Stimulated activated naive B cell treated with anti-CD40 and anti-IgM and Interleukin-4, amounts not matched to agents 10 μg/mL and 1 μg/mL and 100 μg/mL, for 72 hours (primary cell): ENCODE data around the gene TMEM61.

ENCODE experiments used
- ATAC-seq, 2 donors: fragments of 150-1000 bp; cut with Tn5 transposase; replicated peaks; 2 replicates each; pipeline ENCODE4 v1.10.0; 2021; ENCODE audit warnings: moderate library complexity in 1 of 2
- DNase-seq: peaks from one replicate; pipeline ENCODE4 v3.0.0; 2021
- H3K27ac Mint-ChIP-seq: one replicate; pipeline ENCODE4 v1.8.0; 2022; ENCODE audit warnings: mild to moderate bottlenecking, mixed read lengths
- H3K27me3 Mint-ChIP-seq, 2 donors: one replicate each; pipeline ENCODE4 v1.8.0; 2022; ENCODE audit warnings: mixed read lengths in 2 of 2
- H3K36me3 Mint-ChIP-seq, 2 donors: one replicate each; pipeline ENCODE4 v1.8.0; 2022; ENCODE audit warnings: mixed read lengths in 2 of 2, mild to moderate bottlenecking in 1 of 2
- H3K4me1 Mint-ChIP-seq, 2 donors: one replicate each; pipeline ENCODE4 v1.8.0; 2022; ENCODE audit warnings: mixed read lengths in 2 of 2, mild to moderate bottlenecking in 1 of 2
- H3K4me3 Mint-ChIP-seq, 2 donors: one replicate each; pipeline ENCODE4 v1.8.0; 2022; ENCODE audit warnings: mild to moderate bottlenecking in 2 of 2, mixed read lengths in 2 of 2, moderate library complexity in 1 of 2
- H3K9me3 Mint-ChIP-seq, 2 donors: one replicate each; pipeline ENCODE4 v1.8.0; 2022; ENCODE audit warnings: mixed read lengths in 2 of 2, mild to moderate bottlenecking in 1 of 2

Gene TMEM61

GRCh38 chr1:54984131-54984842 is 3.9 kb downstream of the TMEM61 start:
- H3K36me3 Mint-ChIP-seq, result no peaks in the 10 kb centered on the region
- no peaks in the 10 kb centered on the region for H3K4me1 Mint-ChIP-seq
- H3K4me3 Mint-ChIP-seq, result no peak overlapping the region
- H3K9me3 Mint-ChIP-seq, result no peaks in the 10 kb centered on the region
- H3K27me3 Mint-ChIP-seq, result peaks cover 39 to 47% of the 10 kb centered on the region in 2 donors
- no peak for DNase-seq
- no peak overlapping the region for H3K27ac Mint-ChIP-seq
- no peak for ATAC-seq

DNA sequence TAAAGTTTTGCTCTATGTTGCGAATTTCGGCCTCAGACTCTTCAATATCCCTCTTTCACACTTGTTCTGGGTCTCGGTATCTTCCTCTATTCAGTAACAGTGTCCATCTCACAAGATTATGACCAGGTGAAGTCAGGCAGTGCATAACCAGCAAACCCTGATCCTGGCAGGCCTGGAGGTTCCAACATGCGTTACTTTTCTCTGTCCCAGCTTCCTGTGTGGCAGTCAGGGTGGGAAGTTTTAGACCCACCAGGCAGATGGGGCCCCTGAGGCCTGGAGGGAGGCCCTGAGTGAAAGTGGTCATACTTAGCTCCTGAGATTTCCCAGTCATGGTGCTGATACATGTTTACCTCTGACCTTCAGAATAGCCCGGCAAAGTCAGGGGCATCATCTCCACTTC is 5.1 kb downstream of the TMEM61 start:
- no peak for ATAC-seq
- peaks cover 32 to 37% of the 10 kb centered on the region in 2 donors for H3K27me3 Mint-ChIP-seq
- DNase-seq, result no peak

DNA sequence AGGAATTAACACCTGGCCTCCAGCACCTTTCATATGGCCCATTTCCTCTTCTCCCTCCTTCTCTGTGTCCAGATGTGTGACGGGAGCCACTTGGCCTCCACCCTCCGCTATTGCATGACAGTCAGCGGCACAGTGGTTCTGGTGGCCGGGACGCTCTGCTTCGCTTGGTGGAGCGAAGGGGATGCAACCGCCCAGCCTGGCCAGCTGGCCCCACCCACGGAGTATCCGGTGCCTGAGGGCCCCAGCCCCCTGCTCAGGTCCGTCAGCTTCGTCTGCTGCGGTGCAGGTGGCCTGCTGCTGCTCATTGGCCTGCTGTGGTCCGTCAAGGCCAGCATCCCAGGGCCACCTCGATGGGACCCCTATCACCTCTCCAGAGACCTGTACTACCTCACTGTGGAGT is 5.6 kb downstream of the TMEM61 start:
- ATAC-seq, result no peak
- Mint-ChIP-seq H3K9me3 (no peaks in the 10 kb centered on the region), H3K36me3 (no peaks in the 10 kb centered on the region), H3K4me1 (no peaks in the 10 kb centered on the region), H3K4me3 (no peak overlapping the region), H3K27ac (no peak overlapping the region), H3K27me3 (peaks cover 31 to 34% of the 10 kb centered on the region in 2 donors)
- DNase-seq, result no peak

More for the DNA sequence above, 5.1 kb downstream of the TMEM61 start:
- Mint-ChIP-seq H3K36me3 (no peaks in the 10 kb centered on the region), H3K9me3 (no peaks in the 10 kb centered on the region), H3K27ac (no peak overlapping the region), H3K4me1 (no peaks in the 10 kb centered on the region), H3K4me3 (no peak overlapping the region)

DNA sequence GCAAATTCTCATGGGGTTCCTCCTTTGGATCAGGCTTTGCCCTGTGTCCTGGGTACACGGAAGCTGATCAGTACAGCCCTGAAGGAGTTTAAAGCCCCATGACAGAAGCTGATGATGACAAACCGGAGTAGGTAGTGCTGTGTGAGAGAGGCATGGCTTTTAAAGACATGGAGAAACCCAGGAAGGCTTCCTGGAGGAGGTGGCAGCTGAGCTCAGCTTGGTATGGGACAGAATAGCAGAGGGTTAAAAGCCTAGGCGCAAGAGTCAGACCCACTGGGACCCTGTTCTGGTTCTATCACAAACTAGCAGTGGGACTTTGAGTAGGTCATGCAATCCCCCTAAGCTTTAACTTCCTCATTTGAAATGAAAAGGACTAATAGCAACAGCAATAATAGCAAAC is 6.1 kb downstream of the TMEM61 start:
- no peak for DNase-seq
- no peaks in the 10 kb centered on the region for H3K4me1 Mint-ChIP-seq
- H3K36me3 Mint-ChIP-seq, result no peaks in the 10 kb centered on the region
- ATAC-seq, result no peak
- no peaks in the 10 kb centered on the region for H3K9me3 Mint-ChIP-seq
- no peak overlapping the region for H3K27ac Mint-ChIP-seq
- H3K27me3 Mint-ChIP-seq, result peaks cover 26 to 28% of the 10 kb centered on the region in 2 donors
- no peak overlapping the region for H3K4me3 Mint-ChIP-seq

- no peak overlapping the region for H3K27ac Mint-ChIP-seq
- DNase-seq, result no peak
- H3K9me3 Mint-ChIP-seq, result no peaks in the 10 kb centered on the region
- ATAC-seq, result no peak
- H3K36me3 Mint-ChIP-seq, result no peaks in the 10 kb centered on the region
- peaks cover 17 to 20% of the 10 kb centered on the region in 2 donors for H3K27me3 Mint-ChIP-seq
- no peak overlapping the region for H3K4me3 Mint-ChIP-seq
- no peaks in the 10 kb centered on the region for H3K4me1 Mint-ChIP-seq
These were observed 7.0 kb downstream of the TMEM61 start for GRCh38 chr1:54987427-54987826.

GRCh38 chr1:54987919-54988705 is 7.7 kb downstream of the TMEM61 start:
- Mint-ChIP-seq H3K36me3 (no peaks in the 10 kb centered on the region), H3K27ac (no peak overlapping the region), H3K9me3 (no peaks in the 10 kb centered on the region), H3K27me3 (peaks cover 15 to 16% of the 10 kb centered on the region in 2 donors), H3K4me3 (no peak overlapping the region), H3K4me1 (no peaks in the 10 kb centered on the region)
- no peak for ATAC-seq
- DNase-seq, result no peak

DNA sequence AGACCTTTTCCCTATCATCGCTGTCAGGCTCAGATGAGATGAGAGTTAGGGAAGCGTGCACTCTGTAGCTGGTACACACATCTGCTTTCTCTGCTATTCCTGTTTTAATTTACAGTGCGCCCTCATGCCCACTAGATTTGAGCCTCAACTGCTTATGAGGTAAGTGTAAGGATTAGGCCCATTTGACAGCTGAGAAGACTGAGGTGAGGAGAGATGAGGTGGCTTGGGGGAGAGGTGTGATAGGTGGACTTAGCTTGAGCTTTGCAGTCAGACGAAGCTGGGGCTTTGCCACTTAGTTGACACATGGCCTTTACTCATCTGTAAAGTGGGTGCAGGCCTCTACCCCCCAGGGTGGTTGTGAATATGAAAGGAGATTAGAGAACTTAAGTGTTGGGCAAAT is 8.5 kb downstream of the TMEM61 start:
- Mint-ChIP-seq H3K27me3 (peaks cover 10% of the 10 kb centered on the region in 2 donors), H3K9me3 (no peaks in the 10 kb centered on the region), H3K4me1 (no peaks in the 10 kb centered on the region), H3K36me3 (no peaks in the 10 kb centered on the region), H3K27ac (no peak overlapping the region), H3K4me3 (no peak overlapping the region)
- ATAC-seq (no peak), DNase-seq (no peak)

DNA sequence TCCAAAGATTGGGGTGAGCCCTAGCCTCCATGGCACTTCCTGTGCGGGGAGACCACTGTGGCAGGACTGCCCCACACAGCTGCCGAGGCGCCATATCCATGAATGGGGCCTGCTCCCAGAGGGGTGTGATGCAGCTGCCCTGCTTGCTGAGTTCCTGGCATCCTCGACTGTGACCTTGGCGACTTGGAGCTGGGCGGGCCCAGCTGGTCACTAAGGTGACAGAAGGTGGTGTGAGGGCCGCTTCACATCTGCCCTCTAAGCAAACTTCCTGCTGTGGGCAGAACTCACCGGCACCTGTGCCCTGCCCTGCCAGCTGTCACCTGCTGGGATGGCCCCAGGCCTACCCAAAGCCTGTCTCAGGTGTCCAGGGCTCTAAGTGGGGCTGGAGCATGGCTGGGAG is 9.0 kb downstream of the TMEM61 start:
- no peaks in the 10 kb centered on the region for H3K9me3 Mint-ChIP-seq
- no peak overlapping the region for H3K27ac Mint-ChIP-seq
- no peak overlapping the region for H3K4me3 Mint-ChIP-seq
- no peaks in the 10 kb centered on the region for H3K4me1 Mint-ChIP-seq
- ATAC-seq, result no peak
- no peak for DNase-seq
- no peaks in the 10 kb centered on the region for H3K36me3 Mint-ChIP-seq
- H3K27me3 Mint-ChIP-seq, result peaks cover 12 to 13% of the 10 kb centered on the region in 2 donors

DNA sequence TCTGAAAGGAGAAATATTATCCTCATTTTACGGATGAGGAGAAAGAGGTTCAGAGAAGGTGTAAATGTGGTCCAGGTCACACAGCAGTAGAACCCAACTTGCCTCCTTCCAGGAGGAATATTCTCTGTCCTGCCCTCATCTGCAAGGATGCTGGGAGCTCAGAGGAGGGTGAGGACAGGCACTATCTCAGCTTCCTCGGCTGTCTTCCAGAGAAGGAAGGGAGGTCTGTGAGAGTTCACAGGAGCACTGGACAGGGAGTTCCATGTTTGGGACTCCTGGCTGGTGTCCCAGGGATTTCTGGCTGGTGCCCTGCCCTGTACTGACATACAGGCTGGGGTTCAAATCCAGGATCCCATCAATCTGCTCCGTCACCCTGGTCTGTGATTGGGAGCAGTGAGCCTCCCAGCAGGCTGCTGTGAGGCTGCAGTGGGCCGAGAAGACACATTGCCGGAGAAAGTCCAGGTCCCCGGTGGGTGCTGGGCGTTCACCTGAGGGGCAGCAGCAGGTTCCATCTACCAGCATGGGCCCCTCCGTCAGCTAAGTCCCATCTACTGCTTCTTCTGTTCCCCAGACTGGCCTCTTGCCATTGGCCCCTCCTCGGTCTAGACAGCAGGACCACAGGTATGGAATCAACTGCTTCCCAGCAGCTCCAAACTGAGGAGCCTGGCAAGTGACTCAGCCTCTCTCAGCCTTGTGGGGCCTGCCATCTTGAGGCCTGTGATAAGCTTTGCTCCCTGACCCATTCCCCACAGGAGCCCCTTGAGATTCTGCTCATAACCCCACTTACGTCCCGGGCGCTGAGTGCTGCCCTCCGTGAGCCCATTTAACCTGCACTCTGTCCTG is 9.8 kb downstream of the TMEM61 start:
- H3K4me3 Mint-ChIP-seq, result no peak overlapping the region
- no peak for ATAC-seq
- peaks cover 17% of the 10 kb centered on the region in 2 donors for H3K27me3 Mint-ChIP-seq
- H3K4me1 Mint-ChIP-seq, result no peaks in the 10 kb centered on the region
- no peaks in the 10 kb centered on the region for H3K36me3 Mint-ChIP-seq
- DNase-seq, result no peak
- H3K9me3 Mint-ChIP-seq, result no peaks in the 10 kb centered on the region
- H3K27ac Mint-ChIP-seq, result no peak overlapping the region

GRCh38 chr1:54990916-54991315 is 10.5 kb downstream of the TMEM61 start:
- no peak for DNase-seq
- Mint-ChIP-seq H3K36me3 (no peaks in the 10 kb centered on the region), H3K4me3 (no peak overlapping the region), H3K27ac (no peak overlapping the region), H3K27me3 (peaks cover 18 to 20% of the 10 kb centered on the region in 2 donors), H3K4me1 (no peaks in the 10 kb centered on the region), H3K9me3 (no peaks in the 10 kb centered on the region)
- ATAC-seq, result no peak

- Mint-ChIP-seq H3K36me3 (no peaks in the 10 kb centered on the region), H3K9me3 (no peaks in the 10 kb centered on the region), H3K27ac (no peak overlapping the region), H3K27me3 (peaks cover 27 to 29% of the 10 kb centered on the region in 2 donors), H3K4me3 (no peak overlapping the region), H3K4me1 (peaks cover 4 to 7% of the 10 kb centered on the region in 2 donors)
- DNase-seq (no peak), ATAC-seq (no peak)
These were observed 11.5 kb downstream of the TMEM61 start for GRCh38 chr1:54991939-54992338.

GRCh38 chr1:54993140-54993539 is 12.7 kb downstream of the TMEM61 start:
- no peak overlapping the region for H3K4me3 Mint-ChIP-seq
- peaks cover 31 to 41% of the 10 kb centered on the region in 2 donors for H3K27me3 Mint-ChIP-seq
- H3K4me1 Mint-ChIP-seq, result peaks cover 8 to 12% of the 10 kb centered on the region in 2 donors

DNA sequence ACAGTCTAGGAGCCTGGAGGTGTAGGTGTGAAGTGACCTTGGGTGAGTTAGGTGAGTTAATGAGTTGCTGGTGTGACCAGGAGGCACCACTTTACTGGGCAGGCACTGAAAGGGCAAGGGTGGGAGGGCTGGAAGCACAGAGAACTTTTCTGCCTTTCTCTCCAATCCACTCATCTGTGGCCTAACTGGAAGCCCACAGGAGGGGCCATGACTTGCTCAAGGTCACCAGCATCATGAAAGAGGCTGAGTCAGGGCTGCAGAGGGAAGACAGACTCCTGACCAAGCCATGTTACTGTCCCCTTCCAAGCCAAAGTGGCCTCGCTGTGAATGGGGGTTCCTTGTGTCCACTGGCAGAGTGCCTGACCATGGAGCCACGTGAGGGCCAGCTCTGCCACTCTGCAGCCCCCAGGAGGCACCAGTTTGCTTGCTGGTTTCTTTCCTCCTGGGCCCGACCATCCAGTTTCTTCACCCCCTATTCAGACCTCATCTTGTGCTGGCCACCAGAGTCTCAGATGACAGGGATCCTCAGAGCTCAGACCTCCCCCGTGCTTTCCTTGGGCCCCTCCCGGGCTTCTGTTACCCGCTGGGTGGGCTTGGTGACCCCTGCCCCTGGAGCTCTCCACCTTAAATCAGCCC is 14.0 kb downstream of the TMEM61 start:
- H3K9me3 Mint-ChIP-seq, result no peaks in the 10 kb centered on the region
- H3K4me1 Mint-ChIP-seq, result peaks cover 8 to 12% of the 10 kb centered on the region in 2 donors
- no peak for DNase-seq
- H3K4me3 Mint-ChIP-seq, result no peak overlapping the region
- no peaks in the 10 kb centered on the region for H3K36me3 Mint-ChIP-seq
- peaks cover 34 to 46% of the 10 kb centered on the region in 2 donors for H3K27me3 Mint-ChIP-seq
- H3K27ac Mint-ChIP-seq, result no peak overlapping the region
- no peak for ATAC-seq

More at GRCh38 chr1:54993140-54993539, 12.7 kb downstream of the TMEM61 start:
- no peak for ATAC-seq
- Mint-ChIP-seq H3K9me3 (no peaks in the 10 kb centered on the region), H3K27ac (no peak overlapping the region), H3K36me3 (no peaks in the 10 kb centered on the region)
- no peak for DNase-seq
